Activated naive CD4-positive, alpha-beta T cell treated with anti-CD3 and anti-CD28 coated beads, Interleukin-2, amount 50 U/mL, for 16 hours (primary cell): ENCODE results near the gene IRAK3.
A peak's percentile ranks its signal among the peaks of the same experiment; 100 is the strongest.

Experiments used
- DNase-seq: peaks from one replicate; pipeline ENCODE4 v3.0.0-alpha.2; 2020

IRAK3 gene

GRCh38 chr12:66188584-66189485 is at the start of gene IRAK3:
TSS of gene IRAK3 (plus strand) at chr12:66189214. CDS start at chr12:66189300, 86 bp downstream.
- peak; percentile 32 for DNase-seq

- DNase-seq = no peak
Measured at GRCh38 chr12:66139328-66139727, 49.7 kb upstream of the IRAK3 start.

GRCh38 chr12:66140731-66141130 is 48.3 kb upstream of the IRAK3 start:
- DNase-seq = no peak

GRCh38 chr12:66141299-66141698 is 47.7 kb upstream of the IRAK3 start:
- DNase-seq = no peak

- DNase-seq = no peak
Measured at GRCh38 chr12:66142826-66143225, 46.2 kb upstream of the IRAK3 start.

- DNase-seq = no peak
Measured at GRCh38 chr12:66143868-66144267, 45.1 kb upstream of the IRAK3 start.

- no peak for DNase-seq
Measured at GRCh38 chr12:66144791-66145754, 43.9 kb upstream of the IRAK3 start.

- DNase-seq = no peak
Measured at GRCh38 chr12:66149702-66150398, 39.2 kb upstream of the IRAK3 start.

- DNase-seq = no peak
Measured at GRCh38 chr12:66152732-66153131, 36.3 kb upstream of the IRAK3 start.

- DNase-seq = no peak
Measured at GRCh38 chr12:66154776-66155175, 34.2 kb upstream of the IRAK3 start.

GRCh38 chr12:66156654-66157053 is 32.4 kb upstream of the IRAK3 start:
- DNase-seq = no peak

GRCh38 chr12:66159123-66159522 is 29.9 kb upstream of the IRAK3 start:
- DNase-seq = no peak

GRCh38 chr12:66160704-66161103 is 28.3 kb upstream of the IRAK3 start:
- DNase-seq = no peak

GRCh38 chr12:66162701-66163100 is 26.3 kb upstream of the IRAK3 start:
- DNase-seq = no peak

- no peak for DNase-seq
Measured at GRCh38 chr12:66163289-66163688, 25.7 kb upstream of the IRAK3 start.

GRCh38 chr12:66164349-66164821 is 24.6 kb upstream of the IRAK3 start:
- no peak for DNase-seq

- DNase-seq = no peak
Measured at GRCh38 chr12:66165141-66165540, 23.9 kb upstream of the IRAK3 start.

- no peak for DNase-seq
Measured at GRCh38 chr12:66166561-66166960, 22.5 kb upstream of the IRAK3 start.

- no peak for DNase-seq
Measured at GRCh38 chr12:66168410-66168809, 20.6 kb upstream of the IRAK3 start.

- peak; percentile 83 for DNase-seq
Measured at GRCh38 chr12:66169221-66170170, 19.5 kb upstream of the IRAK3 start, which contains the start of gene TMBIM4. TSS of gene TMBIM4 (minus strand) at chr12:66169996. CDS start at chr12:66169951, 45 bp downstream.

- no peak for DNase-seq
Measured at GRCh38 chr12:66170606-66171005, 18.4 kb upstream of the IRAK3 start.
